Endometrial microvascular endothelial cells (primary cell): ENCODE results near the gene RAVER1. TPM values are rescaled to one million over a fixed set of nuclear protein-coding genes. Genes with fewer than 3 reads are reported as not detected.
"Not testable (repeated sequence)": the region's sequence is repeated elsewhere in the genome, so short reads cannot be mapped to it uniquely, and the experiment has no call there.

ENCODE experiments used
- in situ Hi-C: cut with HindIII; loops from 2 replicates; pipeline ENCODE4 v1.10.0; 2017; ENCODE audit warnings: low sequenced_read_pairs, low pct_unique_long_range_greater_than_20kb; ENCODE audit errors: inconsistent ontology term
- total RNA-seq: library from RNA; depleted of rRNA; stranded (reverse); fragments of >200 nt; gene quantifications from one replicate; pipeline ENCODE4 v1.2.3, GENCODE V29; 2015; ENCODE audit errors: inconsistent ontology term

The RAVER1 gene
- total RNA-seq, 1 donor from 2014 or later, result 28.1 TPM

- in situ Hi-C loops, result not testable (repeated sequence)
Observed at GRCh38 chr19:10282043-10282442, 51.3 kb downstream of the RAVER1 start.

GRCh38 chr19:10279737-10280442, 53.4 kb downstream of the RAVER1 start:
- in situ Hi-C loops, result no loop called here

DNA sequence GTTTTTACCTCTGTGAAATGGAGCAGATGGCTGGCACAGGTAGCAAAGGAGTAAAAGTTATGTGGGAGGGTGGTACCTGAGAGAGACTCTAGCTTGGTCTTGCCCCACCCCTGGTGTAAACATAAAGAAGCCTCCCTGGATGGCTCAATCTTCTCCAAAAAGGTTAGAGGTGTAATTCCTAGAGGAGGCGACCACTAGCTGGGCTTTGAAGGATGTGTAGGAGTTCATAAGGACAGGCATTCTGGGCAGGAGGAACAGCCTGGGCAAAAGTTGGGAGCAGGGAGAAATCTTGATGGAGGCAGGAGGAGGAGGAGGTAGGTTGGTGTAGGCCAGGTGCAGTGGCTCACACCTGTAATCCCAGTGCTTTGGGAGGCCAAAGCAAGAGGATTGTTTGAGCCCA, 54.4 kb downstream of the RAVER1 start:
- in situ Hi-C loops, result no loop called here

- in situ Hi-C loops, result no loop called here
Observed at GRCh38 chr19:10277795-10278589, 55.3 kb downstream of the RAVER1 start.

DNA sequence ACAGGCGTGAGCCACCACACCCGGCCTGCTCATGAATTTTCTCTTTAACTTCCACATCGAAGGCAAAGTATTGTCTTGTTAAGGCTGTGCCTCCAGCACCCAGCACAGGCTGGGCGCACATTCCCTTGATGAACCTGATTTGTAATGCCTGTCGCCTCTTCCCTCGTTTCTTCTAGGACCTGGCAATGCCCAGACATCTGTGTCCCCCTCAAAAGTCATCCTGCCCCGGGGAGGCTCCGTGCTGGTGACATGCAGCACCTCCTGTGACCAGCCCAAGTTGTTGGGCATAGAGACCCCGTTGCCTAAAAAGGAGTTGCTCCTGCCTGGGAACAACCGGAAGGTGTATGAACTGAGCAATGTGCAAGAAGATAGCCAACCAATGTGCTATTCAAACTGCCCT, 58.7 kb downstream of the RAVER1 start:
- in situ Hi-C loops, result no loop called here

- in situ Hi-C loops, result no loop called here
Observed at GRCh38 chr19:10271543-10272086, 61.7 kb downstream of the RAVER1 start.

- in situ Hi-C loops, result no loop called here
Observed at GRCh38 chr19:10270616-10271394, 62.5 kb downstream of the RAVER1 start, which contains the start of gene ICAM1. Gene ICAM1 (plus strand): TSS chr19:10271120. CDS start chr19:10271160, 40 bp downstream.

DNA sequence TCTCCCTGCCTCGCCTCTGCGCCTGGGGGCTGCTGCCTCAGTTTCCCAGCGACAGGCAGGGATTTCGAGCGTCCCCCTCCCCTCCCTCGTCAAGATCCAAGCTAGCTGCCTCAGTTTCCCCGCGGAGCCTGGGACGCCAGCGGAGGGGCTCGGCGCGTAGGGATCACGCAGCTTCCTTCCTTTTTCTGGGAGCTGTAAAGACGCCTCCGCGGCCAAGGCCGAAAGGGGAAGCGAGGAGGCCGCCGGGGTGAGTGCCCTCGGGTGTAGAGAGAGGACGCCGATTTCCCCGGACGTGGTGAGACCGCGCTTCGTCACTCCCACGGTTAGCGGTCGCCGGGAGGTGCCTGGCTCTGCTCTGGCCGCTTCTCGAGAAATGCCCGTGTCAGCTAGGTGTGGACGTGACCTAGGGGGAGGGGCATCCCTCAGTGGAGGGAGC, 63.1 kb downstream of the RAVER1 start:
- in situ Hi-C loops, result no loop called here

GRCh38 chr19:10269333-10270179, 63.8 kb downstream of the RAVER1 start:
- in situ Hi-C loops, result no loop called here

GRCh38 chr19:10268071-10268470, 65.3 kb downstream of the RAVER1 start:
- in situ Hi-C loops, result no loop called here

- in situ Hi-C loops, result no loop called here
Observed at GRCh38 chr19:10266706-10267105, 66.6 kb downstream of the RAVER1 start.

Other genes starting within 250 kb of the RAVER1 start
- gene SHFL, start 247.2 kb downstream of the RAVER1 start, total RNA-seq, result 22.1 TPM
- 0.09 TPM for gene ANGPTL6, start 230.9 kb downstream of the RAVER1 start, total RNA-seq
- gene PPAN, start 227.2 kb downstream of the RAVER1 start, total RNA-seq, result 55.2 TPM
- not detected for gene P2RY11, start 221.8 kb downstream of the RAVER1 start, total RNA-seq
- gene EIF3G, start 213.6 kb downstream of the RAVER1 start, total RNA-seq, result 277 TPM
- 134 TPM for gene DNMT1, start 138.6 kb downstream of the RAVER1 start, total RNA-seq
- gene S1PR2, start 102.2 kb downstream of the RAVER1 start, total RNA-seq, result 1.7 TPM
- 117 TPM for gene MRPL4, start 81.3 kb downstream of the RAVER1 start, total RNA-seq
- gene ICAM1, start 62.4 kb downstream of the RAVER1 start, total RNA-seq, result 87.4 TPM
- 2.1 TPM for gene ICAM4, start 46.6 kb downstream of the RAVER1 start, total RNA-seq
- not detected for gene ICAM5, start 43.6 kb downstream of the RAVER1 start, total RNA-seq
- gene ZGLP1, start 23.7 kb downstream of the RAVER1 start, total RNA-seq, result under 0.01 TPM
- gene FDX2, start 17.5 kb downstream of the RAVER1 start, total RNA-seq, result 52.8 TPM
- 11.8 TPM for gene ICAM3, start 6.1 kb upstream of the RAVER1 start, total RNA-seq
- gene TYK2, start 47.0 kb upstream of the RAVER1 start, total RNA-seq, result 169 TPM
- gene CDC37, start 70.0 kb upstream of the RAVER1 start, total RNA-seq, result 344 TPM
- 6.6 TPM for gene PDE4A, start 87.0 kb upstream of the RAVER1 start, total RNA-seq
- gene KEAP1, start 169.8 kb upstream of the RAVER1 start, total RNA-seq, result 90.3 TPM
- 2.0 TPM for gene S1PR5, start 183.9 kb upstream of the RAVER1 start, total RNA-seq
- 31.9 TPM for gene ATG4D, start 210.4 kb upstream of the RAVER1 start, total RNA-seq
- 10.2 TPM for gene KRI1, start 232.5 kb upstream of the RAVER1 start, total RNA-seq
- gene CDKN2D, start 235.4 kb upstream of the RAVER1 start, total RNA-seq, result 2.0 TPM